ENCODE results near the gene CNTN2.

CNTN2 gene

DNA sequence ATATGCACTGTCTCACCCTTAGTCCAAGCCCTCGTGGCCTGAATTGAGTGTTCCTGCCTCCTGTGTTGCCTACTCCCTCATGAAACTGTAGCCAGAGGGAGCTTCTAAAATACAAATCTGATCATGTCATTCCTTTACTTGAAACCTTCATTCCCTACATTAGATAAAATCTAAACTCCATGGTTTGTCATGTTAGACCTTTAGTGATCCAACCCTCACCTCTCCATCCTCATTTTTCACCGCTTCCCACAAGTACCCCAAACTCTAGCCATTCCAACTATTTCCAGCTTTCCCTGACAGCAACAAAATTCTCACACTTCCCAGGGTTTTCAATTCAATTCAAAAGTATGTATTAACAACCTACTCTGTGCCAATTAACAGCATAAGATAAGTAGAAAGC lies 18.3 kb upstream of the CNTN2 start:
- no peak for DNase-seq (ENCODE audit: low read depth)

DNA sequence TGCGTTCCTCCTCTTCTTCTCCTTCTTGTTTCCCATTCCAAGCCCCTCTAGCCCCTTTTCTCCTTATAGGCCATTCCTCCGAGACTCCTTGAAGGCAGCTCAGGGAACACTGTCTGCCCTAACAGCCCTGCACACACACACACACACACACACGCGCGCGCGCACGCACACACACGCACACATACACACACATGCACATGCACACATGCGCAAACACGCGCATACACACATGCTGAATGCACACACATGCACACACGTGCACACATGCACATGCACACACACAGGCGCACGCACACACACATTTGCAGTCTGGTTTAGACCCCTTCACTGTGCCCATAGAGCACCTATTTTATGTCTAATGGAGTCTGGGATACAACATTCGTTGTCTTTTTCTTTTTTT lies 17.8 kb upstream of the CNTN2 start:
- DNase-seq (ENCODE audit: low read depth) = no peak

GRCh38 chr1:205026181-205026580 lies 16.8 kb upstream of the CNTN2 start:
- DNase-seq (ENCODE audit: low read depth) = no peak

DNA sequence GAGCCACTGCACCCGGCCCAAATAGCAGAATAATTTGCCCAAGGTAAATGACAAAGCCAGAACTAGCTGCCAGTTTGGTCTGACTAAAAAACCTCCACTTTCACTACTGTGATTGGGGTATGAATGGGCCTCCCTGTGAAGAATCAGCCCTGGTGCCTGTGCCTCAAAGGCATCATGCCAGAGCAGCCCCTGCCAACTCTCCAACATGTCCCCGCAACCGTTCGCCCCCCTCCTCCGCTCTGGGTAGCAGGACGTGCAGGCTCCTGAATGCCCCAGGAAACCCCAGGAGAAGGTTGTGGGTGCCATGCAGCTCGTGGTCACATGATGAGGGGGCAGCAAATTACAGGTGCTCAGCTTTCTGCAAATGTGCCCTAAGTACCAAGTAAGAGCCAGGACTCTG lies 14.6 kb upstream of the CNTN2 start:
- DNase-seq (ENCODE audit: low read depth) = no peak

GRCh38 chr1:205028924-205029323 lies 14.1 kb upstream of the CNTN2 start:
- no peak for DNase-seq (ENCODE audit: low read depth)

DNA sequence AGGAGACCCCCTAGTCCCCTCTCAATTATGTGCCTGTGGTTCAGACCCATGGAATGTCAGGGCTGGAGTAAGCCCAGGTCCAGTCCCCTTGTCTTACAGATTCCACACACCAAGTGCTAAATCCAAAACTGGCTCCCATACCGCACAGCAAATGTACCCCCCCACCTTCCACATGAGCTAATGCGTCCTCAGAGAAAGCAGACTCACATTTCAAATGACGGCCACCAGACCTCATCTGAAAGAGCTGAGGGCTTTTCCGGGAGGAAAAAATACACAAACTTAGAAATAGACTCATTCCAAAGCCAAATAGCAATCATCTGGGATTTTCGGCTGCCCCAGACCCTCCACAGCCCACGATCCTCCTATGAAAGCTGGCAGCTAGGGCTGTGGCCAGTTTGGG lies 12.8 kb upstream of the CNTN2 start:
- DNase-seq (ENCODE audit: low read depth) = no peak

DNA sequence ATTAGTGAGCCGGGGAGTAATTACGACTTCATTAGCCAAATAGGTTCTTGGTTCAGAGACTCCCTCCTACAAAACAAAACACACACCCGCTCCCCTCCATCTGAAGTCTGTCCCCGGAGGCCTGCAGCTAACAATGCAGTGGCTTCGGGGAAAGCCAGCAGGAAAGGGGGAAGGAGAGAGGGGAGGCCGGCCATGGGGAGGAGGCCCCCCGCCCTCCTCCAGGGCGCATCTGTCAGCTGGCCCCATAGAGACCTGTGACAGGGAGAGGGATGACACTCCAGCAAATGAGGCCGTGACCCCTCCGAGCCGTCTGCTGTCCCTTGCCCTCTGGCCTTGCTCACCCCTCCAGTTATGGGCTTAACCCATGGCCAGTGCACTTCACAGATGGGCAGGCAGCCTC lies 12.1 kb upstream of the CNTN2 start:
- no peak for DNase-seq (ENCODE audit: low read depth)

GRCh38 chr1:205032508-205032907 lies 10.5 kb upstream of the CNTN2 start:
- no peak for DNase-seq (ENCODE audit: low read depth)

DNA sequence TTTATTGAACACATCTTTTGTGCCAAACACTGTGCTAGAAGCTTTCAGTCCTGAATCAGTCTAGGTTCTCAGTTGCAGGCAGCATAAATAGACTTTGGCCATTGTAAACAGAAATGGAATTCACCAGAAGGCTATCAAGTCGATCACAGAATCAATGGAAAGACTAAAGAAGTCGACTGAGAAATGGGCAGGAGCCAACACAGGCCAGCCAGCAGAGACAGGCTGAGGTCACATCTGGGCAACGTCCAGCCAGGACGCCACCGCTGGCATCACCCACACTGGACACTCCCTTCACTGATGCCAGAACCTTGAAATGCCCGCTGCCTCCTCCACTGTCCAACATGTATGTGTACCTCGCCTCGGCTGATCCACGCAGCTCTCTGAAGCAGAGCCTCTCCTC lies 5.5 kb upstream of the CNTN2 start:
- no peak for DNase-seq (ENCODE audit: low read depth)

DNA sequence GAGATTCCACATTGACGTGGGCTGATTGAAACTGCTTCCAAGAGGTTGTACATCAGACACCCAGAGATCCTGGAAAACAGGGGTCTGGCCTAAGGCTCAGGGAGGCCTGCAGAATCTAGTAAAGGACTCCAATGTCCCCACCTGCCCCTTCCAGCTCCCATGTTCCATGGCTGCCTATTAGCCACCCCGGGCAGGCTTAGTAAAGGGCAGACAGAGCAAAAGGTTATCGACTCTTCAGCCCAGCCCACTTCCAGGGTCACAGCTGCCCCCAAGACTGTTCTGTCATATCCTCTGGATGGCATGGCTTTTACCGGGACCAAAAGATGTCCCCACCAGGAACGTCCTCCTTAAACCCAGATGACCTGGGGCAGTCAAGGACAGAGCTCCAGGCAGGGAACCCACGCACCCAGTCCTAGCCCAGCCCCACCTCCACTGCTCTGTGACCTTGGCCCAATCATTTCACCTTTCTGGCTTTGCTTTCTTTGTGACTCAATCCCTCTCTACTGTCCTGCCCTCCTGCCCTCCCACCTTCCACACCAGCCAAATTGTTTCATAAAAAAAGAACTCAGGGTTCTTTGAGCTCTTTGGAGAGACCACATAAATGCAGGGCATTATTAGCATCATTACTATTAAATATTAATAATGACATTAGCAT lies 4.8 kb upstream of the CNTN2 start:
- no peak for DNase-seq (ENCODE audit: low read depth)

DNA sequence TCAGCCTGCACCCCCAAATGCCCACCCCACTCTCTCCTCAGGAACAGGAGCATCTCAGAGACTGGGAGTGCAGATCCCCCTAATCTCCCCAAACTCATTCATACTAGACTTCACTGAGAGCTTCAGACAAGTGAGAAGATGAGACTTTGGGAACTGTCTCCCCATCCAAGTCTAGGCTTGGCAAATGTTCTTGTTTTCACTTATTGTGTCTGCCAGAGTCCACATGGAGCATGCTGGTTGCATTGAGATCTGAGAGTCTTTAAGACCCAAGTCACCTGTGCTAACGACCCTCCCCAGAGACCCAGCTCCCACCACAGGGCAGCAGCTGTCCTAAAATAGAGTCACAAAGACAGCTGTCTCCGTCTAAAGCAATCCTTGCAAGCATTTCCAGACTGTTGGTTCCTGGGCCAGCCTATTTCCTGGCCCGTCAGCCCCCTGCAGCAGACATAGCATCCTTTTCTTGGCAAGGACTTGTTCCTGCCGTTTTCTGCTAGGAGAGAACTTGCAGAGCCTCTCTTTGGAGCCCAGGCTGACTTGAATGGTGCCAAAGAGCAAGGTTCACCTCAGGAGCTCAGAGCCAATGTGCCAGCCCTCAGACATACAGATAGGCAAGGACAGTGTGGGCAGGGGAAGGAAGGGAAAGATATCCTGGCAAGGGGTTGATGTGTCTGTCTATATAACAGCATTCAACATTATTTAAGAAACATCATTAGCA lies 1.9 kb upstream of the CNTN2 start:
- DNase-seq (ENCODE audit: low read depth) = no peak

GRCh38 chr1:205041998-205042910 lies 758 bp upstream of the CNTN2 start:
- DNase-seq (ENCODE audit: low read depth) = no peak

DNA sequence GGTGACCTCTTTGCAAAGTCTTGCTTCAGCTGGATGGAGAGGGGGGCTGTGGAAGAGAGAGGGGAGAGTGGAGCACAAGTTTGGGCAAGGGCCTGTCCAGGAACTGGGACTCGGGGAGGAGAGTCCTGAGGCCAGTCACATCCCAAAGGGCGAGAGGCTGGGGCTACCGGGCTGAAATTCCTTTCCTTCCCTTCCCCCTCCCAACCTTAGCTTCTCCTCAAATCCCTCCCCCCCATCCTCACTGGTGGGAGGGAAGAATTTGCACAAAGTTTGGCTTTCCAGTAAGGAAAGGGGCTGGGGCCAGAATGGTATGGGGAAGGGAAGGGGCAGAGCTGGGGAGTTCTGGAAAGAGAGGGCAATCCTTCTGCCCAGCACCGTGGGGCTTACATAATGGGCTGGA lies 854 bp downstream of the CNTN2 start:
- no peak for DNase-seq (ENCODE audit: low read depth)

DNA sequence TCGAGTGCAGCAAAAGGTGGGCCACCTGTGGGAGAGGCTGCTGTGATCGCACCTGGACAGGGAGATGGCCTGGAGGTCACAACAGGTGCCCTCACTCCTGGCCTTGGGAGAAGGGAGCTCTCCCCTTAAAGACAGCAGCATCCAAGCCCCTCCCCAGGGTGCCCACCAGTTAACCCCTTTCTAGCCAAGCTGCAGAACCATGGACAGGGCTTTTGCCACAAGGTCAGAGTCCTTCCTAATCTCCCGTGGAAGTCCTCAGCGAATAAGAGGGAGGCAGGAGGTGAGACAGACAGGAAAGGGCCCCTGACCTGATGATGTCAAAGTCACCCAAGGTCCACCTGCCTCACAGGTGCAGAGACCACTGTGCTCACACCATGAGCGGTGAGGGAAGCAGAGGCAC lies 1.7 kb downstream of the CNTN2 start:
- DNase-seq (ENCODE audit: low read depth) = no peak

- DNase-seq (ENCODE audit: low read depth) = no peak
These were observed 2.1 kb downstream of the CNTN2 start for GRCh38 chr1:205045146-205045545.

DNA sequence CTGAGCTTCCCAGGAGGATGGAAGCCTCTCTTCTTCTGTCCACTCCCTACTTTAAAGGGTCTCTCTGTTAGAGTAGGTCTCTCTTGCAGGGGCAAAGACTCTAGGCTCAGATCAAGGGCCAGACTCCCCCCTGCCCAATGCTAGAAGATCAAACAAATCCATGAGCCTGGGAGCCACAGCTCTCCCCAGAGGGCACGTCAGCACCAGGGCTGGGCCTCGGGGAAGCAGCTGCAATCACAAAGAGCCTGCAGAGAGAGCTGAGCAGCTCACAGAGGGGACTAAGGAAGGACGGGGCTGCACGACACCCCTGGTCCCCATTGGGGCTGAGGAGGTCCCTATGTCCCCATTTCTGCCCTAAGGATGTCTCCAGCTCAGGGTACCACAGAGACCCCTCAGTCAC lies 3.9 kb downstream of the CNTN2 start:
- DNase-seq (ENCODE audit: low read depth) = no peak

DNA sequence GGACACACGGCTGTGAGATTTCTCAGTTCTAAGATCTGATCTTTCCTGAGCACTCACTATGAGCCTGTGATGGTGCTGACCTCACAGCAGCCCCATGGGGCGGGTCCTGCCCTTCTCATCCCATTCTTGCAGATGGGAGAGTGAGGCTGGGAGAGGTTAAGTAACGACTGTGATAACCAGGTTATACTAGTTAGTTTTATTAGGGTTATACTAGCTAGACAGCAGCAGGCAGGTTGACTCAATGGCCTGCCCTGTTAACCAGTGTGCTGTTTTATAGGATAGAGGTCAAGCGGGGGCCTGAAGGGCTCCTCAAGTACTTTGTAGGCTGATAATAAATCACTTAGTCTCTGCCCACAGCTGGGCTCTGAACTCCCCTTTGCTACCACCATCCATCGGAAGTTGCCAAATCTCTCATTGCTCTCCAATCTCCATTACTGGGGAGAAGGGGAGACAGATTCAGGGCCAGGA lies 4.8 kb downstream of the CNTN2 start:
- no peak for DNase-seq (ENCODE audit: low read depth)

DNA sequence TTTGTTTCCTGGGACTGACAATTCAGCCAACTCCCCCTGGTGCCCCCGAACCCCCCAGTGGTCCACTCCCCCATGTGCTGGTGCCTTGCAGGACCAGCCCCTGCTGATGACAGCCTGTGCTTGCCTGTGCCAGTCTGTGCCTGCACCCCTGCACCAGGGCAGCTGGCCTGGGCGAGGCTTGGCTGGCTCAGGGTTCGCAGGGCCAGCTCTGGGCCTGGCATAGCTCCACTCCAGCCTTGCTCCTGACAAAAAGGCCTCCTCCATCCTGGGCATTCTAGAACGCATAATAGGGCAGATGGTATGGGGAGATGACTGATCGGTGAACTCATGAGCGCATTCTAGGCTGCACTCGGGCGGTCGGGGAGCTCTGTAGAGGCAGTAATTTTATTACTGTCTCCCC lies 5.4 kb downstream of the CNTN2 start:
- DNase-seq (ENCODE audit: low read depth) = no peak

- no peak for DNase-seq (ENCODE audit: low read depth)
These were observed 6.5 kb downstream of the CNTN2 start for GRCh38 chr1:205049479-205049878.

- no peak for DNase-seq (ENCODE audit: low read depth)
These were observed 9.7 kb downstream of the CNTN2 start for GRCh38 chr1:205052690-205053089.

DNA sequence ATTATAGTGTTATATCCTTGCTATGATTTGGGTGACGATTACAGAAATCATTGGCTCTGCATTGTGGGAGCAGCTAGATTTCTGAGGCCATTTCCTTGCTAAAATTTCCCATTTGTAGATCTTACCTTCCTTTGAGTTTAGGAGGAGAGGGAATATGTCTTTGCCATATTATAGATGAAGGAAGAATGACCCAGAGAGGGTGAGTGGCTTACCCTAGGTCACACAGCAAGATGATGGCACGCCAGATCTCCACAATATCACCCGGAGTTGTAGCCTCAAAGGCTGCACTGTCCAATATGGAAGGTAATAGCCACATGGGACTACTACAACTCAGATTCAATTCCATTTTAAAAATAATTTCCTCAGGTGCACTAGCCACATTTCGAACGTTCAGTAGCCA lies 10.3 kb downstream of the CNTN2 start:
- DNase-seq (ENCODE audit: low read depth) = no peak

GRCh38 chr1:205054013-205054412 lies 11.0 kb downstream of the CNTN2 start:
- DNase-seq (ENCODE audit: low read depth) = no peak

GRCh38 chr1:205056188-205056611 lies 13.2 kb downstream of the CNTN2 start:
- DNase-seq (ENCODE audit: low read depth) = no peak

Data from ELR (cell line).